Ovary (tissue), 3 donors: ENCODE results near the gene RTP5.

Experiments used
- EP300 ChIP-seq: sonication (generic); formaldehyde crosslinking; IDR thresholded peaks from one replicate; pipeline ENCODE4 v1.6.1; 2017; ENCODE audit warnings: antibody characterized with exemption
- POLR2A ChIP-seq: fragments of 450-650 bp; IDR thresholded peaks from one replicate; pipeline ENCODE4 v1.6.1; 2017; ENCODE audit warnings: antibody characterized with exemption, mild to moderate bottlenecking, moderate library complexity
- TF ChIP-seq, protein P1 (sequence below), 3 donors: fragments of 450-650 bp in 2 of 3; fragments of 200-600 bp in 1 of 3; IDR thresholded peaks; one replicate each; pipeline versions ENCODE4 v1.5.1 to v1.8.0; 2016 to 2022; ENCODE audit warnings: antibody characterized with exemption in 3 of 3, mild to moderate bottlenecking in 1 of 3
- donor health status: DM: no; HTN: no; CAD: no.

- TF ChIP-seq POLR2A (no peak), EP300 (no peak)
- TF ChIP-seq, protein P1, sequence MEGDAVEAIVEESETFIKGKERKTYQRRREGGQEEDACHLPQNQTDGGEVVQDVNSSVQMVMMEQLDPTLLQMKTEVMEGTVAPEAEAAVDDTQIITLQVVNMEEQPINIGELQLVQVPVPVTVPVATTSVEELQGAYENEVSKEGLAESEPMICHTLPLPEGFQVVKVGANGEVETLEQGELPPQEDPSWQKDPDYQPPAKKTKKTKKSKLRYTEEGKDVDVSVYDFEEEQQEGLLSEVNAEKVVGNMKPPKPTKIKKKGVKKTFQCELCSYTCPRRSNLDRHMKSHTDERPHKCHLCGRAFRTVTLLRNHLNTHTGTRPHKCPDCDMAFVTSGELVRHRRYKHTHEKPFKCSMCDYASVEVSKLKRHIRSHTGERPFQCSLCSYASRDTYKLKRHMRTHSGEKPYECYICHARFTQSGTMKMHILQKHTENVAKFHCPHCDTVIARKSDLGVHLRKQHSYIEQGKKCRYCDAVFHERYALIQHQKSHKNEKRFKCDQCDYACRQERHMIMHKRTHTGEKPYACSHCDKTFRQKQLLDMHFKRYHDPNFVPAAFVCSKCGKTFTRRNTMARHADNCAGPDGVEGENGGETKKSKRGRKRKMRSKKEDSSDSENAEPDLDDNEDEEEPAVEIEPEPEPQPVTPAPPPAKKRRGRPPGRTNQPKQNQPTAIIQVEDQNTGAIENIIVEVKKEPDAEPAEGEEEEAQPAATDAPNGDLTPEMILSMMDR (IDR thresholded peaks at IDR 0.05): no peak
Measured at GRCh38 chr2:241876528-241877196, 7.1 kb downstream of the RTP5 start.
